Esophagus muscularis mucosa (tissue), 4 donors: ENCODE measurements around the gene PTPRK.

Experiments used
- EP300 ChIP-seq: sonication (generic); formaldehyde crosslinking; IDR thresholded peaks from one replicate; pipeline ENCODE4 v1.6.1; 2017; ENCODE audit warnings: antibody characterized with exemption
- POLR2A ChIP-seq: fragments of 450-650 bp; IDR thresholded peaks from one replicate; pipeline ENCODE4 v1.6.1; 2017; ENCODE audit warnings: antibody characterized with exemption, moderate library complexity, mild to moderate bottlenecking, low read depth
- POLR2AphosphoS5 ChIP-seq, 2 donors: sonication (generic); formaldehyde crosslinking; IDR thresholded peaks; one replicate each; pipeline ENCODE4 v1.6.1; 2017; ENCODE audit warnings: antibody characterized with exemption in 2 of 2
- TF ChIP-seq, protein P1 (sequence below), 3 experiments: fragments of 200-600 bp in 2 of 3; fragments of 450-650 bp in 1 of 3; sonication (generic) in 2 of 3; IDR thresholded peaks; one replicate each; pipeline ENCODE4 v1.5.1; 2017 to 2019; ENCODE audit warnings: antibody characterized with exemption in 3 of 3, mild to moderate bottlenecking in 2 of 3, moderate library complexity in 1 of 3

DNA sequence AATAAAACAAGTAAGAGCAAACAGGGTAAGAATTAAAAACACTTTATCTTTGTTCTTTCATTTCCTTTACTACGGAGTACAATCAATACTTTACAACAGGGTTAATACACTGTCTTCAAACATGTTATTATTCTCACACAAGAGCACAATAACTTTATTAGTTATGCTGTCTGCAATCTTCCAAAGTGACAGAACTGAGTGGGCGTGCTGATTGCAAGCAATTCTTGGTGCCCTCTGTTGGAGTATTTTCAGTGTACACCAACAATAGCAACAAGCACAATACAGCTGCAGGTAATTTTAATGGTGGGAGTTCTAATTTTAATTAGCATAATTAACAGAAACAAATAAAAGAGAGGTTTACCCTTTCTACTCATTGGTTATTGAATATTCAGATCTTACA, 33.9 kb upstream of the PTPRK start:
- TF ChIP-seq, protein P1, sequence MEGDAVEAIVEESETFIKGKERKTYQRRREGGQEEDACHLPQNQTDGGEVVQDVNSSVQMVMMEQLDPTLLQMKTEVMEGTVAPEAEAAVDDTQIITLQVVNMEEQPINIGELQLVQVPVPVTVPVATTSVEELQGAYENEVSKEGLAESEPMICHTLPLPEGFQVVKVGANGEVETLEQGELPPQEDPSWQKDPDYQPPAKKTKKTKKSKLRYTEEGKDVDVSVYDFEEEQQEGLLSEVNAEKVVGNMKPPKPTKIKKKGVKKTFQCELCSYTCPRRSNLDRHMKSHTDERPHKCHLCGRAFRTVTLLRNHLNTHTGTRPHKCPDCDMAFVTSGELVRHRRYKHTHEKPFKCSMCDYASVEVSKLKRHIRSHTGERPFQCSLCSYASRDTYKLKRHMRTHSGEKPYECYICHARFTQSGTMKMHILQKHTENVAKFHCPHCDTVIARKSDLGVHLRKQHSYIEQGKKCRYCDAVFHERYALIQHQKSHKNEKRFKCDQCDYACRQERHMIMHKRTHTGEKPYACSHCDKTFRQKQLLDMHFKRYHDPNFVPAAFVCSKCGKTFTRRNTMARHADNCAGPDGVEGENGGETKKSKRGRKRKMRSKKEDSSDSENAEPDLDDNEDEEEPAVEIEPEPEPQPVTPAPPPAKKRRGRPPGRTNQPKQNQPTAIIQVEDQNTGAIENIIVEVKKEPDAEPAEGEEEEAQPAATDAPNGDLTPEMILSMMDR (IDR thresholded peaks at IDR 0.05) = peak in 2 of 3 experiments; percentile 30 to 35
- TF ChIP-seq POLR2A = no peak
- no peak for TF ChIP-seq POLR2AphosphoS5 (IDR thresholded peaks at IDR 0.05)
- no peak for TF ChIP-seq EP300
